HG02852 (cell line): ENCODE results near the gene NDUFS8.

Experiments used
- ATAC-seq: cut with Tn5 transposase; IDR thresholded peaks from one replicate; pipeline ENCODE4 v1.9.1; 2021; ENCODE audit warnings: mild to moderate bottlenecking, moderate library complexity; ENCODE audit not compliant: unreplicated experiment

The NDUFS8 gene

DNA sequence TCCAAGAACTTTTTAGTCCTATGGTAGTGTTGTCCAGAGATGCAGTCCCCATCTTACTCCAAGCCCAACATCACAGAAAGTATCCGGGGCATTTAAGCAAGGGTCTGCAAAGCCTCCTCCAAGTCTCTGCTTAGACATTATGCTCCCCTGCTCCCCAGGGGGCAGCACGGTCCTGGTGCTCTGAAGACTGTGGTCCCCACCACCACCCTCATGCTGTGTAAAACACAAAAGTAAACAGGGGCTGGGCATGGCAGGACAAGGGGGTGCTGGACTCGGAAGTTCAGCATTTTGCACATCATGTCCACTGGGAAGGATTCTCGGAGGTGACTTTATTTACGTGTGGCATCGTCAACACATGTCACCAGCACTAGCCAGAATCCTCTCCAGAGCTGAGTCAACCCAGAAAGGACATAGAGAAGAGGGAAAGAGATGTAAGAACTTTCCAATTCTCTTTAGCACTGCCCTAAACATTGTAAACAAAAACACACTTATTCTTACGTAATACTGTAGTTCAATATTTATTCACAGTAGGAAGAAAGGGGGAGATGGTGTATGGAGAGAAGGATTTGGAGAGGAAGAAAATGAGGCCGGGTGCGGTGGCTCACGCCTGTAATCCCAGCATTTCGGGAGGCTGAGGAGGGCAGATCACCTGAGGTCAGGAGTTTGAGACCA, 46.0 kb downstream of the NDUFS8 start:
- no peak for ATAC-seq

DNA sequence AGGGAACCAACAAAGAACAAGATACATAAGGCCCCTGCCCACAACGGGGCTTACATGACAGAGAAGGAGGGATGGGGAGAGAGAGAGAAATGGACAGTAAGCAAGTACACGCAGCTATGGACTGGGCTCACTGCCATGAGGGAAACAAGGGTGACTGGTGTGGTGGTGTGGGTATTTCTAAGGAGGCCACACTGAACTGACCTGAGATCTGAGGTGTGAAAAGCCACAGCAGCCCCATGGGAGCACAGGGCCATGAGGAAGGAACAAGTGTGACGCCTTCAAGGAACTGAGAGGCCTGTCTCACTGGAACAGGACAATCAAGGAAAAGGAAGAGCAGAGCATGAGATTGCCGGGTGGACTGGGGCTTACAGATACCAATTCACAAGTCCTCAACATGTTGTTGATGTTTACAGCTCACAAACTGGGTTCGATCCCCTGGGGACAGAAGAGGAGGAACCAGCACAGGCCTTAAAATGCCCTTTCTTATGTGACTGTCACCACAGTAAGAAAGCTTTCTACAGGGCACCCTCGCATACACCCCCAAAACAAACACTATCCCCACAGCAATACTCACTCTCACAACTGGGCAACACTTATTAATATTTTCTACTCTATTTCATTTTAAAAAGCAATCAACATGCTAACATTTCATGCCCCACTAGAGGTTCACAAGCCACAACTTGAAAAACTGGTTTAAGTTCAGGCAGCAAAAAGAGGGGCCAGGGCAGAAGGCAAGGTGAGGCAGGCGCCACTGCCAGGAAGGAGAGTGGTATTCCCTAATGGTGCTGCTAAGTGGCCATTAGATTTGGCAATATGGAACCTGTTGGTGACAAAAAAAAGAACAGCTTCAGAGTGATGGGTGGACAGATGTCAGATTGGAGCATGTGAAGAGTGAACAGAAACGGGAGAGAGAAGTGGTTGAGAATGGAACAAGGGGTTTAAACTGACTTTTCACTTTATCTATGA, 47.4 kb downstream of the NDUFS8 start:
- no peak for ATAC-seq

DNA sequence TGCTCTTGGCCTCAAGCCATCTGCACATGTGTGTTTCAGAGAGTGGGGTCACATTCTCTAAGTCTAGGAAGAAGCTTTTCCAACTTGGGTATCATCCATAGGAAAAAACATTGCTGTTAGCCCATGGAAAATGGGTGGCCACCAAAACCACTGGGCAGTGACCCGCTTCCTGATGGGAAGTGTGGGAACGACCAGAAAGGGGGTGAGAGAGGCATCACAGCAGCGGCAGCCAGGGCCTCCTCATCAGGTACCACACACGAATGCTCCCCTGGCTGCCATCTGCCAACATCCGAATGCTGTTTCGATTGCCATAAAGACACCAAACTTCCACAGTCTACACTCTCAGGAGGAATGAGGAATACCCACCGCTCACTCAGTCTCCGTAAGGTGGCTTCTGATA, 50.4 kb downstream of the NDUFS8 start:
- no peak for ATAC-seq

DNA sequence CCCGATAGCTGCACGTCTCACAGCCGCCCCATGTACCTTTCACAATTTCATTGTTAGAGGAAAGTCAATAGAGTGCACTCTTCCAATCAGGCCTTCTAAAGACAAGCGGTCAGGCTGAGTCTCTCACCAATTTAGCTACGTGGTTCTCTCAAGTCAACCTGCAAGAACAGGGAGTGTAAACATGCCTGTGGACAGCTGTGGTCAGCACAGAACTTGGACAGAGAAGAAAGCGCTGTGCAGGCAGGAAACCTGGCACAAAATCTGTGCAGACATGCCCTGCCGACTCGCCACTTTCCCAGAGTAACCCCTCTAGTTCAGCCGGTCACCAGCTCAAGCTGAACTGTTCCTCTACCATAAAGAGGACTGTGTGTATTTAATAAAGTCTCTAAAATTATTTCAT, 51.2 kb downstream of the NDUFS8 start:
- ATAC-seq, result no peak

DNA sequence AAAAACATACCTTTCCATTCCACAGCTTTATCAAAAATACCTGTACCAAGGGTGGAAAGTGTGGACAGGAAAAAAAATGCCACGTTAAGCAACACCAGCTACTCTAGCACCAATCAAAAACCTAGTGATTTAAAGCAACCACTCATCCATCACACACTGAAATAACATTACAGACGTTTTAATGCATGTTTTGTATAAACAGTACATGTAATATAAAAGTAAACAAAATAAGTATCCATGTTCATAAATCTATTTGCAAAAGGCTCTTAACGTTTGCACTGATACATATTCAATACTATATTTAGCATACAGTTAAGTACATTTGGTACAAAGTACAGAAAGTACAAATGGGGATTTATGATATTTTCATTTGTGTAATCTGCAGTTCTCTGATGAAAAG, 52.0 kb downstream of the NDUFS8 start:
- ATAC-seq, result no peak

DNA sequence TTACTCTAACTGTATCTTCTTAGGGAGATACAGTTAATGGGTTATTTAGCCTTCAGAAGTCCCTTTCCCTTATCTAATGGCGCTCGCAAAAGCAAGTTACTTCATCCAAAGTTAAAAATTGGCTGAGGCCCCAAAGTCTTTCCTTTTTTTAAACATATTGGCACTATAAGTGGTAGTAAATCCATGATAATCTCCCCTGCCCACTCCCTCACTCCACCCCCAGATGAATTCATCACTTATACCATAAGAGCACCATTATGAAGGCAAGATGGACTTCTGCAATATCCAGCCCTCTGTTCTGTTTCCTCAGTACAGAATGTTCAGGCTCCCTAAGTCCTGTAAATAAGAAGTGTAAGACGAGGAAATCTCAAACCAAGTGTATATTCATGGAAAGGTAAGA, 53.0 kb downstream of the NDUFS8 start:
- ATAC-seq, result no peak
